Endothelial cell of umbilical vein (primary cell): ENCODE measurements around the gene SLC35E2B. TPM values are rescaled to one million over a fixed set of nuclear protein-coding genes. Genes with fewer than 3 reads are reported as not detected.

Source experiments
- BruUV-seq: library from RNA; stranded (reverse); fragments of 400-500 nt; replicated peaks from 2 replicates; lab custom pipeline; 2021; lab: Mats Ljungman, UMichigan
- CTCF ChIA-PET: fragments of 300-600, 350-600 bp; sonication (Branson Sonifier 250); formaldehyde crosslinking; loops from one replicate; lab custom pipeline; 2021; ENCODE audit warnings: antibody characterized with exemption, inconsistent platforms; lab: Charles Lee
- POLR2A ChIA-PET: fragments of 300-600, 350-600 bp; sonication (Branson Sonifier 250); formaldehyde crosslinking; loops from one replicate; lab custom pipeline; 2021; ENCODE audit warnings: antibody characterized with exemption, inconsistent platforms; lab: Charles Lee
- DNase-seq: peaks from one replicate; pipeline ENCODE4 v3.0.0-alpha.2; 2011; ENCODE audit warnings: low read depth, low spot score
- FAIRE-seq: peaks from 2 replicates; lab custom pipeline; 2011; peaks lifted over from hg19 to GRCh38; lab: Jason Lieb, UNC
- H2AFZ ChIP-seq: 2 replicates; pipeline ENCODE4 v1.6.0; 2012; ENCODE audit warnings: low read depth, low read length, control low read depth, inconsistent platforms
- H3K27ac ChIP-seq: 2 replicates; pipeline ENCODE4 v1.5.1; 2011; ENCODE audit warnings: low read depth, mild to moderate bottlenecking, control low read depth, low read length, moderate library complexity; ENCODE audit not compliant: insufficient read depth
- H3K27me3 ChIP-seq, 2 experiments: 2 replicates each; pipeline versions ENCODE4 v1.6.0 to v1.6.1; 2011; ENCODE audit warnings: low read length in 2 of 2, mixed read lengths in 1 of 2; ENCODE audit not compliant: control insufficient read depth in 2 of 2, insufficient read depth in 2 of 2
- H3K36me3 ChIP-seq, 2 experiments: 2 replicates in 1 of 2; 3 replicates in 1 of 2; pipeline ENCODE4 v1.5.1; 2011; ENCODE audit warnings: low read length in 2 of 2, mild to moderate bottlenecking in 1 of 2, moderate library complexity in 1 of 2; ENCODE audit not compliant: control insufficient read depth in 2 of 2, insufficient read depth in 2 of 2; ENCODE audit errors: extremely low read depth in 1 of 2
- H3K4me1 ChIP-seq: 3 replicates; pipeline ENCODE4 v1.5.1; 2011; ENCODE audit warnings: mild to moderate bottlenecking, low read length; ENCODE audit not compliant: control insufficient read depth, insufficient read depth; ENCODE audit errors: extremely low read depth
- H3K4me2 ChIP-seq: 2 replicates; pipeline ENCODE4 v1.6.1; 2011; ENCODE audit warnings: low read length, control low read depth, mixed read lengths; ENCODE audit not compliant: insufficient read depth
- H3K4me3 ChIP-seq, 3 experiments: fragments of 200-600 bp in 1 of 3; sonication (generic), shearing (Covaris generic) in 1 of 3; replicated peaks in 1 of 3; 2 replicates each; pipeline ENCODE4 v1.5.1; 2011 to 2016; ENCODE audit warnings: control low read depth in 3 of 3, low read length in 3 of 3, mild to moderate bottlenecking in 2 of 3, inconsistent platforms in 1 of 3, low read depth in 1 of 3, moderate library complexity in 1 of 3; ENCODE audit not compliant: insufficient read depth in 1 of 3
- H3K79me2 ChIP-seq: 2 replicates; pipeline ENCODE4 v1.6.0; 2012; ENCODE audit warnings: low read length, inconsistent platforms; ENCODE audit not compliant: control insufficient read depth, insufficient read depth
- H3K9ac ChIP-seq: replicated peaks from 2 replicates; pipeline ENCODE3; 2011; ENCODE audit warnings: low read length, control low read depth; ENCODE audit not compliant: insufficient read depth; ENCODE audit errors: extremely low read depth
- H3K9me1 ChIP-seq: replicated peaks from 3 replicates; pipeline ENCODE4 v1.6.0; 2011; ENCODE audit warnings: mild to moderate bottlenecking, low read length; ENCODE audit not compliant: control insufficient read depth, insufficient read depth; ENCODE audit errors: extremely low read depth
- H3K9me3 ChIP-seq: replicated peaks from 2 replicates; pipeline ENCODE4 v1.5.1; 2012; ENCODE audit warnings: low read length, inconsistent platforms; ENCODE audit not compliant: control insufficient read depth, insufficient read depth
- H4K20me1 ChIP-seq: replicated peaks from 2 replicates; pipeline ENCODE3; 2011; ENCODE audit warnings: mild to moderate bottlenecking, low read length; ENCODE audit not compliant: control insufficient read depth, insufficient read depth; ENCODE audit errors: extremely low read depth
- EZH2 ChIP-seq: IDR thresholded peaks from 2 replicates; pipeline ENCODE4 v1.6.1; 2012; ENCODE audit warnings: borderline replicate concordance, low read depth, mild to moderate bottlenecking, moderate library complexity, low read length, inconsistent platforms; ENCODE audit not compliant: severe bottlenecking
- FOS ChIP-seq: IDR thresholded peaks from 2 replicates; pipeline ENCODE4 v1.6.1; 2011; ENCODE audit warnings: mild to moderate bottlenecking, low read length, moderate library complexity, borderline replicate concordance; ENCODE audit not compliant: insufficient read depth
- GATA2 ChIP-seq: IDR thresholded peaks from 2 replicates; pipeline ENCODE4 v1.7.0; 2011; ENCODE audit warnings: low read depth, mild to moderate bottlenecking, moderate library complexity, mixed read lengths, low read length; ENCODE audit not compliant: insufficient read length, insufficient read depth
- JUN ChIP-seq: IDR thresholded peaks from 2 replicates; pipeline ENCODE4 v1.6.1; 2011; ENCODE audit warnings: borderline replicate concordance, low read depth; ENCODE audit not compliant: insufficient read length, insufficient read depth
- MAX ChIP-seq: IDR thresholded peaks from 2 replicates; pipeline ENCODE4 v1.6.1; 2011; ENCODE audit not compliant: insufficient read depth, insufficient read length
- MYC ChIP-seq: IDR thresholded peaks from one replicate; pipeline ENCODE4 v1.6.1; 2011; ENCODE audit warnings: mild to moderate bottlenecking, low read depth, low read length
- POLR2A ChIP-seq: IDR thresholded peaks from 2 replicates; pipeline ENCODE4 v1.6.1; 2012; ENCODE audit warnings: low read depth, mild to moderate bottlenecking, control low read depth, low read length
- POLR2AphosphoS5 ChIP-seq: IDR thresholded peaks from 2 replicates; pipeline ENCODE4 v1.6.1; 2012; ENCODE audit warnings: low read depth, mild to moderate bottlenecking, control low read depth, low read length, moderate library complexity; ENCODE audit not compliant: insufficient read depth
- dilution Hi-C: fragments of 300-500 bp; cut with MboI; formaldehyde crosslinking; loops from one replicate; pipeline ENCODE4 v1.15.0; 2019; ENCODE audit warnings: low sequenced_read_pairs; ENCODE audit not compliant: extremely low pct_ligation_motif_present
- intact Hi-C: fragments of 100-400 bp; cut with micrococcal nuclease; formaldehyde crosslinking; loops from one replicate; pipeline ENCODE4 v1.10.0; 2022
- polyA plus RNA-seq, 4 experiments: library from polyadenylated mRNA; depleted of rRNA in 3 of 4; stranded (reverse) in 3 of 4; unstranded in 1 of 4; fragments of >200 nt; gene quantifications; 2 replicates each; pipeline versions ENCODE4 v1.2.1 to v1.2.3, GENCODE V29; 2011 to 2012; ENCODE audit warnings: missing spikeins in 1 of 4
- total RNA-seq: library from RNA; stranded (reverse); gene quantifications from 2 replicates; pipeline ENCODE4 v1.2.3, GENCODE V29; 2021
- TF ChIP-seq, protein P1 (sequence below), 2 donors: IDR thresholded peaks; 1 replicate in 1 of 2; 2 replicates in 1 of 2; pipeline ENCODE4 v1.5.1; 2011; ENCODE audit warnings: low read length in 2 of 2, mild to moderate bottlenecking in 2 of 2, moderate library complexity in 2 of 2, control low read depth in 1 of 2, inconsistent platforms in 1 of 2, low read depth in 1 of 2; ENCODE audit not compliant: insufficient read depth in 1 of 2; ENCODE audit errors: extremely low read depth in 1 of 2

Gene SLC35E2B
- total and polyA plus RNA-seq, 2 donors (not counting 3 experiments of a cell fraction or from before 2014, with no cell fraction given) = 28.0 to 51.2 TPM

- no peak overlapping the region for H2AFZ ChIP-seq
- no peaks in the 10 kb centered on the region for H3K27me3 ChIP-seq
- BruUV-seq = no TSS peak
- intact Hi-C loops (no loop called here), dilution Hi-C loops (no loop called here)
- H3K4me3 ChIP-seq = no peak overlapping the region
- H3K36me3 ChIP-seq = no peaks in the 10 kb centered on the region
- no peaks in the 10 kb centered on the region for H3K9me3 ChIP-seq
- H3K79me2 ChIP-seq = peaks cover 3% of the 10 kb centered on the region
- FAIRE-seq = no peak
- H3K4me2 ChIP-seq = no peak overlapping the region
- TF ChIP-seq, protein P1, sequence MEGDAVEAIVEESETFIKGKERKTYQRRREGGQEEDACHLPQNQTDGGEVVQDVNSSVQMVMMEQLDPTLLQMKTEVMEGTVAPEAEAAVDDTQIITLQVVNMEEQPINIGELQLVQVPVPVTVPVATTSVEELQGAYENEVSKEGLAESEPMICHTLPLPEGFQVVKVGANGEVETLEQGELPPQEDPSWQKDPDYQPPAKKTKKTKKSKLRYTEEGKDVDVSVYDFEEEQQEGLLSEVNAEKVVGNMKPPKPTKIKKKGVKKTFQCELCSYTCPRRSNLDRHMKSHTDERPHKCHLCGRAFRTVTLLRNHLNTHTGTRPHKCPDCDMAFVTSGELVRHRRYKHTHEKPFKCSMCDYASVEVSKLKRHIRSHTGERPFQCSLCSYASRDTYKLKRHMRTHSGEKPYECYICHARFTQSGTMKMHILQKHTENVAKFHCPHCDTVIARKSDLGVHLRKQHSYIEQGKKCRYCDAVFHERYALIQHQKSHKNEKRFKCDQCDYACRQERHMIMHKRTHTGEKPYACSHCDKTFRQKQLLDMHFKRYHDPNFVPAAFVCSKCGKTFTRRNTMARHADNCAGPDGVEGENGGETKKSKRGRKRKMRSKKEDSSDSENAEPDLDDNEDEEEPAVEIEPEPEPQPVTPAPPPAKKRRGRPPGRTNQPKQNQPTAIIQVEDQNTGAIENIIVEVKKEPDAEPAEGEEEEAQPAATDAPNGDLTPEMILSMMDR (IDR thresholded peaks at IDR 0.05; ENCODE audit: extremely low read depth in 1 of 2, insufficient read depth in 1 of 2, low read depth in 1 of 2, low read length in 2 of 2) = no peak
- no peak for TF ChIP-seq EZH2
- TF ChIP-seq GATA2 = no peak
- TF ChIP-seq MAX = no peak
- no peak for TF ChIP-seq FOS
- no peak for TF ChIP-seq JUN
- no peak for TF ChIP-seq MYC
- TF ChIP-seq POLR2A = no peak
- TF ChIP-seq POLR2AphosphoS5 = no peak
- H3K9ac ChIP-seq = no peak overlapping the region
- H4K20me1 ChIP-seq = no peaks in the 10 kb centered on the region
- DNase-seq = no peak
- ChIA-PET POLR2A (no interaction called here), CTCF (no interaction called here)
- peaks cover 16% of the 10 kb centered on the region for H3K4me1 ChIP-seq
- H3K9me1 ChIP-seq = no peaks in the 10 kb centered on the region
- no peak overlapping the region for H3K27ac ChIP-seq
Measured at GRCh38 chr1:1612104-1612400, 80.5 kb downstream of the SLC35E2B start.
